AG09309 (cell line): ENCODE data around the gene RRBP1.

ENCODE experiments used
- DNase-seq: peaks from one replicate; pipeline ENCODE4 v3.0.0-alpha.2; 2010; ENCODE audit warnings: low read depth
- H3K4me3 ChIP-seq: 2 replicates; pipeline ENCODE4 v1.5.1; 2011; ENCODE audit warnings: mild to moderate bottlenecking, low read depth, low read length, moderate library complexity; ENCODE audit not compliant: control insufficient read depth
- TF ChIP-seq, protein P1 (sequence below): IDR thresholded peaks from 2 replicates; pipeline ENCODE4 v1.5.1; 2011; ENCODE audit warnings: mild to moderate bottlenecking, low read depth, low read length, inconsistent platforms; ENCODE audit not compliant: insufficient read depth, control insufficient read depth; ENCODE audit errors: missing control alignments

The RRBP1 gene

DNA sequence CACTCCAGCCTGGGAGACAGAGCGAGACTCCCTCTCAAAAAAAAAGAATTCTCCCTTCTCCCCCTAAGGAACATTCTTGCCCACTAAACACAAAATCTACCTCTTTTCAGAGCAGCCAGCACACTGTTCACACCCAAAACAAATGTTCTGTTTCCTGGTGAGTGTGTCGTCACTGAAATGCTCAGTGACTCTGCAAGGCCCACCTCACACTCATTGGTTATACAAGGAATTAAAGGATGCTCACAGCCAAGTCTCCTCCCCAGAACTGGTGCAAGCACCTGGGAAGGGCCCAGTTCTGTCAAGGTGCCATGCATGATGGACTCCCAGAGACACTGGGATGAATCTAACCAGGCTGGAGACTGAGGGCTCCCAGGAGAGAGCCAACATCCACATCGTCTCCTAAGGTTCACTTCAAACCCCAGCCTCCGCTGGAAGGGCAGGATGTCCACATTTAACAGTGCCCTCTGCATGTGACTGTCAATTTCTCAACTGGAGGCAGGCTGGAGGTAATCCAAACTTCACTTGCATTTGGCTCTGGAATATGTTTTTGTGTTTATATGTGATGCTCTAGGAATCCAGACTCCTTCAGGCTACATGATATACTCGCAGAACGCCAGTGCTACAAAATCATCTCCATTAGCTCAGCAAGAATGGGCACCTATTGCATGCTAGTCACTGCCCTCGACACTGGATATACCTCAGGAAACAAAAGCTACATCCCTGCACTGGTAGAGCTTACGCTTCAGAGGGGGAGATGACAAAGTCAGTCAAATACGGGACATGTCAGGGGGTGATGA is 7.1 kb downstream of the RRBP1 start:
- TF ChIP-seq, protein P1, sequence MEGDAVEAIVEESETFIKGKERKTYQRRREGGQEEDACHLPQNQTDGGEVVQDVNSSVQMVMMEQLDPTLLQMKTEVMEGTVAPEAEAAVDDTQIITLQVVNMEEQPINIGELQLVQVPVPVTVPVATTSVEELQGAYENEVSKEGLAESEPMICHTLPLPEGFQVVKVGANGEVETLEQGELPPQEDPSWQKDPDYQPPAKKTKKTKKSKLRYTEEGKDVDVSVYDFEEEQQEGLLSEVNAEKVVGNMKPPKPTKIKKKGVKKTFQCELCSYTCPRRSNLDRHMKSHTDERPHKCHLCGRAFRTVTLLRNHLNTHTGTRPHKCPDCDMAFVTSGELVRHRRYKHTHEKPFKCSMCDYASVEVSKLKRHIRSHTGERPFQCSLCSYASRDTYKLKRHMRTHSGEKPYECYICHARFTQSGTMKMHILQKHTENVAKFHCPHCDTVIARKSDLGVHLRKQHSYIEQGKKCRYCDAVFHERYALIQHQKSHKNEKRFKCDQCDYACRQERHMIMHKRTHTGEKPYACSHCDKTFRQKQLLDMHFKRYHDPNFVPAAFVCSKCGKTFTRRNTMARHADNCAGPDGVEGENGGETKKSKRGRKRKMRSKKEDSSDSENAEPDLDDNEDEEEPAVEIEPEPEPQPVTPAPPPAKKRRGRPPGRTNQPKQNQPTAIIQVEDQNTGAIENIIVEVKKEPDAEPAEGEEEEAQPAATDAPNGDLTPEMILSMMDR, result no peak
- H3K4me3 ChIP-seq, result no peak overlapping the region
- DNase-seq, result no peak

DNA sequence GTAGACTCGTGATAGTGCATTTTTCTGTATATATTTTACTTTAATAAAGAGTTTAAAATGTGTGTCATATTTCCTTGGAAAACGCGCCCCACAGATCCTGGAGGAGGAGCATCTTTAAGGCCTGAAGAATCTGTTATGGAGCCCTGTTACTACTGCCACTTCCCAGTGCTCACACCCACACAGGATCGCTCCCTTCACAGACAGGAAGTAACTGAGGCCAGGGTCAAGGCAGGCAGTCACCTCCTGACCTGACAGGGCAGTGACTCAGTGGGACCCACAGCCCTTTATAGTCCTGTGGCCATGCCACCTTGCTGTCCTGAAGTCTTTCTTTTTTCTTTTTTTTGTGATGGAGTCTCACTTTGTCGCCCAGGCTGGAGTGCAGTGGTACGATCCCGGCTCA is 9.0 kb downstream of the RRBP1 start:
- TF ChIP-seq, protein P1, result no peak
- no peak for DNase-seq
- no peak overlapping the region for H3K4me3 ChIP-seq

DNA sequence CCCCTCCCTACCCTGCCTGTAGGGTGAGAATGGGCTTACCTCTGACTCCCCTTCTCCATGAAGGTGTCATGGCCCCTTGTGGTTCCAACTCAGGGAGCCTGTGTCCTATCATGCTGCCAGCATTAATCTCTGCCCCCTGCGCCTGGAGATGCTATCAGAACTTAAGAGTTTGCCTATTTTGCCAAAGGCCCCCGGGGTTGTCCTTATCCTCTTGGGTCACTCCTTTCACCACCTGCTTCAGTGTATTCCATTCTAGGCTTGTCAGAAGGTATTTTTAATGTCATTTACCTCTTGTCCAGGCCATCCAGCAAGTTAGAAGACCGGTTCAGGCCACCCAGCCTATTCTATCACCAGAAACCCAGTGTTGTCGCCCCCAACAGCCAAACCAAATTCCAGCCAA is 10.5 kb downstream of the RRBP1 start:
- TF ChIP-seq, protein P1, result no peak
- no peak overlapping the region for H3K4me3 ChIP-seq
- no peak for DNase-seq

DNA sequence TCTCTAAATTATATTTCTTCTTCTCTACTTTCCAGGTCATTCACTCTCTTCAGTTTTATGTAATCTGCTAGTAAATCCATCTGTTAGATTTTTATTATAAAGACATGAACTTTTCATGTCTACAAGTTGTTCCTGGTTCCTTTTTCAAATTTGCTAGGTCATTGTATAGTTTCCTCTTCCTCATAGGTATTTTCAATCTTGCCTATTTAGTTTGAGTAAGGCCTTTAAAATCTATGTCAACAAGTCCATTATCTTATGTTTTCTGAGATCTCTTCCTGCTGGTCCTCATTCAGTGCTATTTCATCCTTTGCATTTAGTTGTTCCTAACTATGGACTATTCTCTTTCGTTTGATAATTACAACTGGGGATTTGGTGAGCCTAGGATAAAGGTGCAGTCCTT is 11.0 kb downstream of the RRBP1 start:
- H3K4me3 ChIP-seq, result no peak overlapping the region
- TF ChIP-seq, protein P1, result no peak
- DNase-seq, result no peak

DNA sequence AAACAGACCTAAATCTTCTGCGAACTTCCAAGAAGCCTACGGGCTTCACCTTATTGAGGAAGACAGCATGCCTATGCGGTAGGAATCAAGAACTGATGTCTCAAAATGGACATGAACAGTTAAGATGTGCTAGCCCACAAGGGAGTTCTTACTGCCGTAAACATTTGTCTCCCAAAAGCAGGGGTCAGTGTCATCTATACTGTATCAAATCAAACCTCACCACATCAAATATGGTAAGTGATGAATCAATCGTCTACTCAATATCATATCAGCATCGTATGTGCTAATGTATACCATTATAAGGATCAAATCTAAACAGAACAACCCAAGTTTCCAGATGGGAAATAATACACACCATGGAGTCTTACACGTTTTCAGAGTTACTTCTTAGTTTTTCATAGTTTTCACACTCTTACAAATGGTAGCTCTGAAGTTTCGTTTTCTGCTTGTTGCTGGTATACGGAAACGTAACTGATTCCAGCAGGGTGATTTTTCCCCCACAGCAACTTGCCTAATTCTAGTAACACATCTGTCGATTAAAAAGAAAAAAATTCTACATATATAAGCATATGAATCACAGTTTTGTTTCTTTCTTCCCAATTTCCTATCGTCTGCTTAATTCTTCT is 12.6 kb downstream of the RRBP1 start:
- H3K4me3 ChIP-seq, result no peak overlapping the region
- DNase-seq, result no peak
- TF ChIP-seq, protein P1, result no peak

DNA sequence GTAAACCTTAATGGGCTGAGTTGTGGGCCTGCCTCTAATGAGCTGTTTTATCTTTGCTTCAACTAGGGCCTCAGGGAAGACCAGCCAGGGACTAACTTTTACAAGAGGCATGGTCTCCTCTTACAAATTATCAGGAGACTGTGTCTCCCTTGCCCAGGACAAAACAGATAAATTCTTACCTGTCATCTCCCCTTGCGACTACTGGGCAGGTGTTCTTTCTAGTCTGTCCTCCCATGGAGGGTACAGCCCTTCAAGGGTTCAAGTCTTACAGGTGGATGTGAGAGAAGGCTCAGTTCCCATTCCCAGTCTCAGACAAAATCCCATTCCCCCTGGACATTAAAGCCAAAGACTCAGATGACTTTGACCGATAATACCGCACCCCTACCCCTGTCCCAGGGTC is 13.6 kb downstream of the RRBP1 start:
- DNase-seq, result no peak
- TF ChIP-seq, protein P1, result no peak
- H3K4me3 ChIP-seq, result no peak overlapping the region
